Mesodermal cell (in vitro differentiated cells): ENCODE measurements around the gene TMEM218.
A peak's percentile ranks its signal among the peaks of the same experiment; 100 is the strongest.
"Not testable (repeated sequence)": the region's sequence is repeated elsewhere in the genome, so short reads cannot be mapped to it uniquely, and the experiment has no call there.

Source experiments
- H3K27ac ChIP-seq: 2 replicates; pipeline ENCODE4 v1.7.0; 2013; ENCODE audit warnings: mild to moderate bottlenecking, low read depth, low read length, moderate library complexity; ENCODE audit not compliant: severe bottlenecking
- H3K36me3 ChIP-seq: 2 replicates; pipeline ENCODE4 v1.7.1; 2013; ENCODE audit warnings: mild to moderate bottlenecking, low read length, moderate library complexity; ENCODE audit not compliant: control insufficient read depth, insufficient read depth
- H3K4me1 ChIP-seq: one replicate; pipeline ENCODE4 v1.7.1; 2013; ENCODE audit warnings: mild to moderate bottlenecking, low read length; ENCODE audit not compliant: insufficient read depth, control insufficient read depth, poor library complexity, severe bottlenecking
- H3K4me3 ChIP-seq: 2 replicates; pipeline ENCODE4 v1.7.0; 2013; ENCODE audit warnings: low read length, control low read depth, mild to moderate bottlenecking; ENCODE audit not compliant: insufficient read depth, poor library complexity, severe bottlenecking; ENCODE audit errors: extremely low read depth
- H3K9me3 ChIP-seq: 2 replicates; pipeline ENCODE4 v1.7.1; 2013; ENCODE audit warnings: mild to moderate bottlenecking, low read length, moderate library complexity; ENCODE audit not compliant: control insufficient read depth
- WGBS, 2 experiments: methylation state at CpG; one replicate each; pipeline ENCODE4 v1.1.5; 2013; ENCODE audit warnings: missing lambda C conversion rate in 2 of 2; ENCODE audit not compliant: insufficient coverage in 2 of 2; 5-methylcytosine and 5-hydroxymethylcytosine counted together

The TMEM218 gene

DNA sequence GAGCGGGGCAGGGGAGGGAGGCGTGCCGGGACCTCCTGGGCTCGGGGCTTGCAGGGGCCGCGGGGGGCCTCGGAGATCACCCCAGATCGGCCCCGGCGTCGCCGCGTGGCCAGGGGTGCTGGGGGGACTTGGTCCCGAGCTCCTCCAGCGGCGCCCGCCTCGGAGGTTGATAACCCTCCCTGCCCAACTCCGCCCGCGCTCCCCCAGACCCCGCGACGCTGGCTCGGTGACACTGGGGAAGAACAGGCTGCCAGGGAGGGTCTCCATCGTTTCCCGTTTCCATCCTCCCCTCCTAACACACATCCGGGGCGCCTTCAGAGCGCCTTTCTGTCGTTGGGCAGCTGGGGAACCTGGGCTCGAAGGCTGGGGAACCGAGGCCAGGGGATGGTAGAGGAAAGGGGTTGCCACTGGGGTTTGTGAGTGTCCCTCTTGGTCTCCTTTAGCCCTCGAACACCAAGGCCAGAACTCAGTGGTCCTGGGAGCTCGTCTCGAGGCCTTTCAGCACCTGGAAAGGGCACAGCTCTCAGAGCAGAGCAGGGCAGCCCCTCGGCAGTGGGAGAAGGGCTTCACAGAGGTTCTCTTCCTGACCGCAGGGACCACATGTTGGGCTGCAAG lies 47.9 kb downstream of the TMEM218 start:
- Histone ChIP-seq H3K36me3 (no peaks in the 10 kb centered on the region), H3K27ac (no peak overlapping the region), H3K9me3 (no peaks in the 10 kb centered on the region), H3K4me1 (peaks cover 4% of the 10 kb centered on the region), H3K4me3 (peak overlapping the region; percentile 43)
- 2 to 6% methylated on average over 13 to 17 of the region's 38 CpGs for WGBS, 2 experiments

GRCh38 chr11:125062931-125063428 lies 48.4 kb downstream of the TMEM218 start, which contains the start of gene SLC37A2:
TSS of gene SLC37A2 (plus strand) at chr11:125063305. CDS start at chr11:125063368, 63 bp downstream.
- no peak within 1 kb of the TSS for H3K27ac ChIP-seq
- no peaks in the 10 kb centered on the region for H3K36me3 ChIP-seq
- H3K4me3 ChIP-seq, result peak within 1 kb of the TSS; percentile 43
- WGBS, 2 experiments, result 0 to 1% methylated on average over 36 to 39 of the region's 46 CpGs
- H3K4me1 ChIP-seq, result peaks cover 4% of the 10 kb centered on the region
- no peaks in the 10 kb centered on the region for H3K9me3 ChIP-seq

DNA sequence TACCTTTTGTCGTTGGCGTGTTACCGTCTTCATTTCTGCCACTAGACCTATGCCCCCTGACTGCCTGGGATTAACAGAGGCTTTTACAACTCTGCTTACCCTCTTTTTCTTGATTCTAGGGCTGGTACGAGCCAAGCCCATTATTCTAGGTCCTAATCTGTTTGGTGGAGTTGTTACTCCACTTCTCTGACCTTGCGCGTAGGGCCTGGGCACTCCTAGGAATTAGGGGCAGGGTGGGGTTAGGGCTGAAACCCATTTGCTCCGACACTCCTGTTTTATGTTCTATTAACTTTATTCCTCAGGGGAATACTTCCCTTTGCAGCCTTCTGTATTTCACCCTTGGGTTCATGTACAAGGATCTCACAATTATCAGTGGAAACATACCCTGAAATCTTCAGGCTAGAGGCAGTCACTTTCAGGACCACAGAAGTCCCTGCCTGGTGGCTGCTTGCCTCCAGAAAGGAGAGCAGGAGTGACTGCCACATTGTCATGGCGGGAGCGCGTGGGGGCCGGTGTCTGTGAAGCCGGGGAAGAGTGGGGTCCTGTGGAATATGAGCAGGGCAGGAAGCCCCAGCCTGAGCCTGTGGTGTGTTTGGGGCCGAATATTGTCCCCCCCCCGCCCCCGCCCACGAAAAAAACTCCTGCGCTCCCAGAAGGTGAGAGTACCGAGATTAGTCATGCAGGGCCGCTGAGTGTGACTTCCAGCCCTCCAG lies 49.1 kb downstream of the TMEM218 start:
- Histone ChIP-seq H3K9me3 (no peaks in the 10 kb centered on the region), H3K4me1 (peaks cover 4% of the 10 kb centered on the region), H3K27ac (no peak overlapping the region), H3K4me3 (peak overlapping the region; percentile 43), H3K36me3 (no peaks in the 10 kb centered on the region)
- 55 to 83% methylated on average over 7 of the region's 19 CpGs for WGBS, 2 experiments

- Histone ChIP-seq H3K4me1 (peaks cover 4% of the 10 kb centered on the region), H3K36me3 (no peaks in the 10 kb centered on the region), H3K27ac (no peak overlapping the region), H3K9me3 (no peaks in the 10 kb centered on the region), H3K4me3 (no peak overlapping the region)
- 79 to 84% methylated on average over 4 of the region's 4 CpGs for WGBS, 2 experiments
Observed at GRCh38 chr11:125061281-125061680, 50.1 kb downstream of the TMEM218 start.

- H3K4me3 ChIP-seq, result no peak overlapping the region
- H3K27ac ChIP-seq, result no peak overlapping the region
- H3K36me3 ChIP-seq, result no peaks in the 10 kb centered on the region
- 86 to 100% methylated on average over 1 to 5 of the region's 5 CpGs for WGBS, 2 experiments
- no peaks in the 10 kb centered on the region for H3K4me1 ChIP-seq
- H3K9me3 ChIP-seq, result no peaks in the 10 kb centered on the region
Observed at GRCh38 chr11:125057693-125058016, 53.8 kb downstream of the TMEM218 start.

- no peaks in the 10 kb centered on the region for H3K9me3 ChIP-seq
- H3K4me3 ChIP-seq, result no peak overlapping the region
- 100% methylated on average over 2 of the region's 5 CpGs; no CpG with 5 or more reads in 1 of the 2 experiments for WGBS, 2 experiments
- H3K36me3 ChIP-seq, result no peaks in the 10 kb centered on the region
- no peaks in the 10 kb centered on the region for H3K4me1 ChIP-seq
- no peak overlapping the region for H3K27ac ChIP-seq
Observed at GRCh38 chr11:125056931-125057692, 54.3 kb downstream of the TMEM218 start.

- WGBS, 2 experiments, result 90% methylated on average over 1 of the region's 2 CpGs; no CpG with 5 or more reads in 1 of the 2 experiments
- H3K4me3 ChIP-seq, H3K9me3 ChIP-seq, H3K36me3 ChIP-seq, H3K4me1 ChIP-seq, H3K27ac ChIP-seq: not testable (repeated sequence)
Observed at GRCh38 chr11:125056111-125056510, 55.3 kb downstream of the TMEM218 start.

DNA sequence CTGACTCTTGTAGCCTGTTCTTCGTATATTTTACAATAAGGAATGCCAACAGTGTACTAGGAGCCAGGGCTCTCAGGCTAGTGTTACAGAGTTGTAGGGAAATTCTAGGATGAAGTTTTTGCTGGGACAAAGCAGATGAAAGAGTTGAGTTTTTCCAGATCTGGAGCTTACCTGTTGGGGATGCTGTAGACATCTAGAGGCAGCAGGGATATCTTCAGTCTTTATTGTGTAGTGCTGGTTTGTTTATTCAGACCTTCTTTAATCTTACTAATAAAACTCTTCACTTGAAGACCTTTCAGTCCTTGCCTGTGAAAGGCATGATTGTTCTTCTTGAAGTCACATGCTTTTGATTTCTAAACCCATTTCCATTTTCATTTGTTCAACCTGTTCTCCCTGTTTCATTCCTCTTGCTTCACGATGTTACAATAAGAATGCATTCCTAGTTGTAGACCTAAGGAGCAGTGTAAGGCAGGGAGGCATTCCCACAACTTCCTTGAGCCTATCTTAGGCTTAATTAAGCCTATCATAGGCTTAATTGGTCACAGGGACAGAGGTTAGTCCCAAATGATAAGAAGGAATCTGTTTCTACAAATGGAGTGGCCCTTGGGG lies 56.2 kb downstream of the TMEM218 start:
- Histone ChIP-seq H3K4me1 (no peaks in the 10 kb centered on the region), H3K9me3 (no peaks in the 10 kb centered on the region), H3K36me3 (no peaks in the 10 kb centered on the region), H3K4me3 (no peak overlapping the region), H3K27ac (no peak overlapping the region)
- 92 to 100% methylated on average over 1 to 2 of the region's 2 CpGs for WGBS, 2 experiments

- WGBS, 2 experiments, result 86 to 100% methylated on average over 1 of the region's 1 CpG
- Histone ChIP-seq H3K9me3 (no peaks in the 10 kb centered on the region), H3K36me3 (no peaks in the 10 kb centered on the region), H3K4me1 (no peaks in the 10 kb centered on the region), H3K27ac (no peak overlapping the region), H3K4me3 (no peak overlapping the region)
Observed at GRCh38 chr11:125053167-125053566, 58.3 kb downstream of the TMEM218 start.

DNA sequence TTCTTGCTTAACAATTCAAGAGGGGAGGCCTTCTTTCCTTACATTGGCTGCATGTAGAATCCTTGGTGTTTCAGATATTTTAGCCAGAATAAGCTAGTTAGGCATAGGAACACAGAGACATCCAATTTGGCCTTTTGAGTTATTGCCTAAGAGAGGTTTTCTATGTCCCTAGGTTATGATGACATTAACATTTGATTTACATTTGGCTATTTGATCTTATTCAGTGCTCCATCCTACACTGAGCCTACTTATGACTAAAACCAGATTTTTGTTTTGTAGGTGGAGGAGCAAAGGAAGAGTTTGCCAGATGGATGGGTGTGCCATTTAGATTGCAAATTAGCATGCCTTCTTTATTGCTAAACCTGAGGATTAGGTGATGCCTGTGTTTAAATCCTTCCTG lies 59.4 kb downstream of the TMEM218 start:
- Histone ChIP-seq H3K4me3 (no peak overlapping the region), H3K9me3 (no peaks in the 10 kb centered on the region), H3K36me3 (no peaks in the 10 kb centered on the region)

More for the DNA sequence above, 59.4 kb downstream of the TMEM218 start:
- Histone ChIP-seq H3K27ac (no peak overlapping the region), H3K4me1 (no peaks in the 10 kb centered on the region)
